GM21515 (cell line): Measurements from ENCODE around the gene OR5A1.

Experiments used
- ATAC-seq: cut with Tn5 transposase; IDR thresholded peaks from one replicate; pipeline ENCODE4 v1.9.1; 2021; ENCODE audit not compliant: unreplicated experiment

The OR5A1 gene

GRCh38 chr11:59475176-59475575 lies 38.9 kb downstream of the OR5A1 start:
- no peak for ATAC-seq

GRCh38 chr11:59479906-59480305 lies 43.6 kb downstream of the OR5A1 start:
- ATAC-seq, result no peak

DNA sequence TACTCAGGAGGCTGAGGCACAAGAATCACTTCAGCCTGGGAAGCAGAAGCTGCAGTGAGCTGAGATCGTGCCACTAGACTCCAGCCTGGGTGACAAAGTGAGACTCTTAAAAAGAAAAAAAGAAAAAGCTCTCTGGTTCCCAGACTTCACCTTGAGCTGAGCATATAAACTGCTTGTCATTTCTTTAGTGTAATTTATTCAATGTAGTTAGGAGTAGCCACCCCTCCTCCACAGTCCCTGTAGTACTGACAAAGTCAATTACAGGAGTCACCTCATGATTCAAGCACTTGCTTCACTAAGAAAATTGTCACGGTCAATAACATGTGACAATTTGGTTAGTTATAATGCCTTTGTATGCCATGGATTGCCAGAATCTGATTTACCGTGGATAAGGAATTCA lies 44.1 kb downstream of the OR5A1 start:
- no peak for ATAC-seq
